Activated naive CD4-positive, alpha-beta T cell treated with anti-CD3 and anti-CD28 coated beads, Interleukin-2, amount 50 U/mL, for 72 hours (primary cell): ENCODE data around the gene ZFP36L2. TPM values are rescaled to one million over a fixed set of nuclear protein-coding genes. Genes with fewer than 3 reads are reported as not detected.
A peak's percentile ranks its signal among the peaks of the same experiment; 100 is the strongest.

Experiments used
- ATAC-seq, 2 donors: fragments of 150-1000 bp; cut with Tn5 transposase; 2 replicates each; pipeline ENCODE4 v1.10.0; 2021; ENCODE audit warnings: mild to moderate bottlenecking in 2 of 2, moderate library complexity in 2 of 2
- DNase-seq, 2 donors: peaks; one replicate each; pipeline ENCODE4 v3.0.0; 2021 to 2022; ENCODE audit warnings: low spot score in 2 of 2
- H3K27ac Mint-ChIP-seq, 2 donors: one replicate each; pipeline ENCODE4 v1.8.0; 2022; ENCODE audit warnings: mild to moderate bottlenecking in 2 of 2, mixed read lengths in 2 of 2
- H3K36me3 Mint-ChIP-seq, 2 donors: one replicate each; pipeline ENCODE4 v1.8.0; 2022; ENCODE audit warnings: mixed read lengths in 2 of 2
- H3K9me3 Mint-ChIP-seq, 2 donors: one replicate each; pipeline ENCODE4 v1.8.0; 2022; ENCODE audit warnings: mixed read lengths in 2 of 2
- total RNA-seq, 2 donors: library from RNA; stranded (reverse); gene quantifications; one replicate each; pipeline ENCODE4 v1.2.3, GENCODE V29; 2022

Gene ZFP36L2
- total RNA-seq, 2 donors from 2014 or later = 27.3 to 70.4 TPM

GRCh38 chr2:43258547-43259156 is 32.2 kb upstream of the ZFP36L2 start:
- ATAC-seq (no peak), DNase-seq (no peak)
- Mint-ChIP-seq H3K9me3 (no peaks in the 10 kb centered on the region), H3K27ac (no peak overlapping the region), H3K36me3 (no peaks in the 10 kb centered on the region)

GRCh38 chr2:43255296-43255910 is 29.0 kb upstream of the ZFP36L2 start:
- no peaks in the 10 kb centered on the region for H3K9me3 Mint-ChIP-seq
- DNase-seq (no peak), ATAC-seq (no peak)
- H3K27ac Mint-ChIP-seq = no peak overlapping the region
- no peaks in the 10 kb centered on the region for H3K36me3 Mint-ChIP-seq

- Mint-ChIP-seq H3K27ac (peak overlapping the region in 1 of 2 donors; percentile 80), H3K9me3 (no peaks in the 10 kb centered on the region), H3K36me3 (no peaks in the 10 kb centered on the region)
- ATAC-seq = no peak
- no peak for DNase-seq
These were observed 27.9 kb upstream of the ZFP36L2 start for GRCh38 chr2:43254331-43254730.

- Mint-ChIP-seq H3K27ac (no peak overlapping the region), H3K9me3 (no peaks in the 10 kb centered on the region)
- no peak for ATAC-seq
These were observed 24.8 kb upstream of the ZFP36L2 start for GRCh38 chr2:43251171-43251731.

GRCh38 chr2:43250015-43250414 is 23.6 kb upstream of the ZFP36L2 start:
- no peaks in the 10 kb centered on the region for H3K36me3 Mint-ChIP-seq
- no peak for ATAC-seq
- H3K27ac Mint-ChIP-seq = no peak overlapping the region
- DNase-seq = no peak
- H3K9me3 Mint-ChIP-seq = no peaks in the 10 kb centered on the region

More at GRCh38 chr2:43251171-43251731, 24.8 kb upstream of the ZFP36L2 start:
- no peak for DNase-seq
- no peaks in the 10 kb centered on the region for H3K36me3 Mint-ChIP-seq

GRCh38 chr2:43248621-43249020 is 22.2 kb upstream of the ZFP36L2 start:
- H3K36me3 Mint-ChIP-seq = no peaks in the 10 kb centered on the region
- H3K9me3 Mint-ChIP-seq = no peaks in the 10 kb centered on the region
- DNase-seq = no peak
- peak overlapping the region in 1 of 2 donors; percentile 37 for H3K27ac Mint-ChIP-seq
- no peak for ATAC-seq

- no peak overlapping the region for H3K27ac Mint-ChIP-seq
- no peaks in the 10 kb centered on the region for H3K9me3 Mint-ChIP-seq
- DNase-seq (no peak), ATAC-seq (no peak)
- no peaks in the 10 kb centered on the region for H3K36me3 Mint-ChIP-seq
These were observed 20.2 kb upstream of the ZFP36L2 start for GRCh38 chr2:43246641-43247040.

GRCh38 chr2:43241558-43241957 is 15.2 kb upstream of the ZFP36L2 start:
- DNase-seq = no peak
- peak overlapping the region in 1 of 2 donors; percentile 69 for H3K27ac Mint-ChIP-seq
- H3K9me3 Mint-ChIP-seq = no peaks in the 10 kb centered on the region
- H3K36me3 Mint-ChIP-seq = no peaks in the 10 kb centered on the region
- ATAC-seq = no peak

GRCh38 chr2:43240766-43241150 is 14.4 kb upstream of the ZFP36L2 start:
- DNase-seq (no peak), ATAC-seq (no peak)
- Mint-ChIP-seq H3K9me3 (no peaks in the 10 kb centered on the region), H3K36me3 (no peaks in the 10 kb centered on the region), H3K27ac (no peak overlapping the region)

GRCh38 chr2:43239981-43240765 is 13.8 kb upstream of the ZFP36L2 start:
- peak overlapping the region in 1 of 2 donors; percentile 15 for H3K27ac Mint-ChIP-seq
- no peaks in the 10 kb centered on the region for H3K9me3 Mint-ChIP-seq
- DNase-seq (no peak), ATAC-seq (no peak)
- H3K36me3 Mint-ChIP-seq = no peaks in the 10 kb centered on the region

- ATAC-seq = no peak
- H3K27ac Mint-ChIP-seq = no peak overlapping the region
- H3K36me3 Mint-ChIP-seq = no peaks in the 10 kb centered on the region
These were observed 12.4 kb upstream of the ZFP36L2 start for GRCh38 chr2:43238813-43239212.

GRCh38 chr2:43238176-43238575 is 11.8 kb upstream of the ZFP36L2 start:
- DNase-seq (no peak), ATAC-seq (no peak)
- Mint-ChIP-seq H3K36me3 (no peaks in the 10 kb centered on the region), H3K27ac (peak overlapping the region in 1 of 2 donors; percentile 35), H3K9me3 (no peaks in the 10 kb centered on the region)

More at GRCh38 chr2:43238813-43239212, 12.4 kb upstream of the ZFP36L2 start:
- H3K9me3 Mint-ChIP-seq = no peaks in the 10 kb centered on the region
- no peak for DNase-seq

GRCh38 chr2:43233218-43234212 is 7.1 kb upstream of the ZFP36L2 start:
- Mint-ChIP-seq H3K36me3 (no peaks in the 10 kb centered on the region), H3K27ac (no peak overlapping the region), H3K9me3 (no peaks in the 10 kb centered on the region)
- DNase-seq = no peak
- ATAC-seq = no peak

- DNase-seq = no peak
- Mint-ChIP-seq H3K27ac (peak overlapping the region in 1 of 2 donors; percentile 1), H3K36me3 (no peaks in the 10 kb centered on the region), H3K9me3 (no peaks in the 10 kb centered on the region)
- no peak for ATAC-seq
These were observed 4.8 kb upstream of the ZFP36L2 start for GRCh38 chr2:43230951-43231827.

GRCh38 chr2:43230351-43230885 is 4.0 kb upstream of the ZFP36L2 start:
- Mint-ChIP-seq H3K9me3 (no peaks in the 10 kb centered on the region), H3K27ac (peak overlapping the region in 1 of 2 donors; percentile 1), H3K36me3 (no peaks in the 10 kb centered on the region)
- DNase-seq = no peak
- ATAC-seq = no peak
